GM12878 (cell line): Measurements from ENCODE around the gene CD164L2. TPM values are rescaled to one million over a fixed set of nuclear protein-coding genes. Genes with fewer than 3 reads are reported as not detected.

Experiments used
- ATAC-seq: fragments of 200-7000 bp; cut with Tn5 transposase; 3 replicates; pipeline ENCODE4 v1.9.1; 2020; ENCODE audit warnings: mild to moderate bottlenecking, moderate library complexity
- BruUV-seq: library from RNA; stranded (reverse); fragments of 400-500 nt; replicated peaks from 2 replicates; lab custom pipeline; 2021; lab: Mats Ljungman, UMichigan
- CTCF ChIA-PET: fragments of 300-600 bp; sonication (Branson Sonifier 250); formaldehyde crosslinking; extraction: SDS; loops from one replicate; lab custom pipeline; 2021; ENCODE audit warnings: inconsistent platforms; lab: Yijun Ruan, JAX
- POLR2A ChIA-PET: fragments of 350-600 bp; formaldehyde crosslinking; extraction: SDS; loops from one replicate; lab custom pipeline; 2021; ENCODE audit warnings: inconsistent platforms; lab: Charles Lee
- RAD21 ChIA-PET: fragments of 300-600 bp; sonication (Branson Sonifier 250); formaldehyde crosslinking; loops from one replicate; lab custom pipeline; 2023; ENCODE audit warnings: antibody characterized with exemption; ENCODE audit not compliant: unreplicated experiment; lab: Charles Lee
- SMC1A ChIA-PET: fragments of 300-600 bp; sonication (Branson Sonifier 250); formaldehyde crosslinking; loops from one replicate; lab custom pipeline; 2023; ENCODE audit not compliant: unreplicated experiment, uncharacterized antibody; lab: Charles Lee
- DNase-seq: peaks from one replicate; pipeline ENCODE4 v3.0.0-alpha.2; 2011; ENCODE audit warnings: low read depth, low spot score
- FAIRE-seq: peaks from 3 replicates; lab custom pipeline; 2011; peaks lifted over from hg19 to GRCh38; lab: Jason Lieb, UNC
- H2AFZ ChIP-seq: 2 replicates; pipeline ENCODE4 v1.6.0; 2011; ENCODE audit warnings: low read depth, low read length, control low read depth; ENCODE audit not compliant: control insufficient read depth
- H3K27ac ChIP-seq: 2 replicates; pipeline ENCODE4 v1.5.1; 2011; ENCODE audit warnings: control low read depth; ENCODE audit not compliant: control insufficient read depth, insufficient read depth
- H3K27me3 ChIP-seq, 2 experiments: replicated peaks in 1 of 2; 2 replicates each; pipeline versions ENCODE4 v1.6.0 to v1.6.1; 2011; ENCODE audit warnings: low read length in 1 of 2; ENCODE audit not compliant: control insufficient read depth in 2 of 2, insufficient read depth in 2 of 2
- H3K36me3 ChIP-seq, 2 experiments: 2 replicates each; pipeline ENCODE4 v1.5.1; 2011; ENCODE audit warnings: low read length in 1 of 2; ENCODE audit not compliant: control insufficient read depth in 2 of 2, insufficient read depth in 2 of 2
- H3K4me1 ChIP-seq: 2 replicates; pipeline ENCODE4 v1.6.1; 2011; ENCODE audit warnings: mild to moderate bottlenecking, low read length, moderate library complexity, mixed read lengths; ENCODE audit not compliant: control insufficient read depth, insufficient read depth
- H3K4me2 ChIP-seq: 2 replicates; pipeline ENCODE4 v1.6.0; 2011; ENCODE audit warnings: control low read depth; ENCODE audit not compliant: control insufficient read depth, insufficient read depth
- H3K4me3 ChIP-seq: fragments of 200-600 bp; sonication (generic); 2 replicates; pipeline ENCODE4 v1.5.1; 2016
- H3K79me2 ChIP-seq: 2 replicates; pipeline ENCODE4 v1.6.0; 2011; ENCODE audit warnings: low read length; ENCODE audit not compliant: control insufficient read depth, insufficient read depth
- H3K9ac ChIP-seq: 2 replicates; pipeline ENCODE4 v1.8.0; 2011; ENCODE audit warnings: low read length, control low read depth, mixed read lengths; ENCODE audit not compliant: control insufficient read depth, insufficient read depth
- H3K9me3 ChIP-seq: replicated peaks from 3 replicates; pipeline ENCODE4 v1.5.1; 2011; ENCODE audit warnings: mild to moderate bottlenecking, low read length; ENCODE audit not compliant: control insufficient read depth, insufficient read depth
- H4K20me1 ChIP-seq: 2 replicates; pipeline ENCODE4 v1.6.0; 2011; ENCODE audit not compliant: control insufficient read depth, insufficient read depth
- EGR1 ChIP-seq, 2 experiments: IDR thresholded peaks; 1 replicate in 1 of 2; 2 replicates in 1 of 2; pipeline ENCODE4 v1.6.1; 2011 to 2012; ENCODE audit warnings: low read depth in 2 of 2, low read length in 2 of 2, borderline replicate concordance in 1 of 2, mild to moderate bottlenecking in 1 of 2, moderate library complexity in 1 of 2
- EP300 ChIP-seq, 2 experiments: fragments of 150-350 bp in 1 of 2; IDR thresholded peaks; 2 replicates each; pipeline ENCODE4 v1.6.1; 2011 to 2012; ENCODE audit warnings: low read depth in 2 of 2, low read length in 2 of 2, borderline replicate concordance in 1 of 2, improper control_type of control experiment in 1 of 2, inconsistent platforms in 1 of 2; ENCODE audit not compliant: control insufficient read depth in 1 of 2
- ESRRA ChIP-seq: IDR thresholded peaks from 2 replicates; pipeline ENCODE4 v1.6.1; 2012; ENCODE audit warnings: mild to moderate bottlenecking, low read length, improper control_type of control experiment
- IKZF1 ChIP-seq: fragments of 450-650 bp; conservative IDR thresholded peaks from 2 replicates; pipeline ENCODE4 v1.6.1; 2017; ENCODE audit warnings: antibody characterized with exemption, mild to moderate bottlenecking
- NR2C1 ChIP-seq: fragments of 450-650 bp; IDR thresholded peaks from 2 replicates; pipeline ENCODE4 v1.6.1; 2017; ENCODE audit warnings: antibody characterized with exemption, mild to moderate bottlenecking, moderate library complexity
- NR2C2 ChIP-seq: IDR thresholded peaks from 2 replicates; pipeline ENCODE4 v1.6.1; 2011; ENCODE audit warnings: borderline replicate concordance, low read depth; ENCODE audit not compliant: control insufficient read depth, insufficient read length
- NR2F1 ChIP-seq: fragments of 450-650 bp; conservative IDR thresholded peaks from 2 replicates; pipeline ENCODE4 v1.6.1; 2017; ENCODE audit warnings: mild to moderate bottlenecking
- PKNOX1 ChIP-seq: fragments of 450-650 bp; IDR thresholded peaks from 2 replicates; pipeline ENCODE4 v1.6.1; 2016; ENCODE audit warnings: mild to moderate bottlenecking
- SIX5 ChIP-seq: IDR thresholded peaks from 2 replicates; pipeline ENCODE4 v1.6.1; 2011; ENCODE audit warnings: mild to moderate bottlenecking, low read depth, low read length, moderate library complexity; ENCODE audit not compliant: severe bottlenecking
- SP1 ChIP-seq: IDR thresholded peaks from one replicate; pipeline ENCODE4 v1.6.1; 2011; ENCODE audit warnings: low read depth, low read length
- SPI1 ChIP-seq: IDR thresholded peaks from 2 replicates; pipeline ENCODE4 v1.6.1; 2011; ENCODE audit warnings: low read depth, mild to moderate bottlenecking, low read length, moderate library complexity, borderline replicate concordance; ENCODE audit not compliant: insufficient read depth
- ZBTB11 ChIP-seq: fragments of 450-650 bp; formaldehyde crosslinking; IDR thresholded peaks from 2 replicates; pipeline ENCODE4 v1.5.0; 2022; ENCODE audit warnings: mild to moderate bottlenecking, missing genetic modification characterization
- WGBS: methylation state at CpG from one replicate; pipeline ENCODE4 v1.1.6; 2016; ENCODE audit warnings: low lambda C conversion rate; ENCODE audit not compliant: insufficient replicate concordance, insufficient coverage; ENCODE audit errors: missing lambda C conversion rate; 5-methylcytosine and 5-hydroxymethylcytosine counted together
- in situ Hi-C: fragments of 300-500 bp; cut with MboI; formaldehyde crosslinking; loops from 9 replicates; pipeline ENCODE4 v1.14.3; 2018; ENCODE audit warnings: mixed read lengths
- intact Hi-C: fragments of 100-400 bp; cut with micrococcal nuclease; formaldehyde crosslinking; loops from one replicate; pipeline ENCODE4 v1.14.2; 2022; ENCODE audit not compliant: unreplicated experiment
- polyA plus RNA-seq, 11 experiments: library from polyadenylated mRNA; depleted of rRNA in 4 of 11; unstranded in 6 of 11; stranded (reverse) in 5 of 11; fragments of >200 nt; fragmentation: Nextera tagmentation in 4 of 11; fragmentation: Illumina TruSeq in 1 of 11; extraction: Ambion mirVana in 4 of 11; extraction: Trizol in 1 of 11; gene quantifications; 1 replicate in 1 of 11; 2 replicates in 10 of 11; pipeline versions ENCODE4 v1.2.1 to v1.2.3, GENCODE V29; 2011 to 2016; ENCODE audit warnings: inconsistent platforms in 2 of 11, missing spikeins in 2 of 11, low read depth in 1 of 11
- total RNA-seq, 4 experiments: library from RNA; depleted of rRNA in 3 of 4; stranded (reverse); fragments of >200 nt in 3 of 4; fragmentation: Illumina TruSeq in 1 of 4; extraction: Trizol in 1 of 4; gene quantifications; 2 replicates each; pipeline versions ENCODE4 v1.2.1 to v1.2.3, GENCODE V29; 2013 to 2021

The CD164L2 gene
- total and polyA plus RNA-seq, 10 of the 15 experiments (the other 5 are each of a cell fraction or from before 2014, with no cell fraction given) = not detected

- no peaks in the 10 kb centered on the region for H3K27me3 ChIP-seq
- in situ Hi-C loops (no loop called here), intact Hi-C loops (no loop called here)
- ChIA-PET RAD21 (interaction anchor here (0.6 kb wide), 1 partner anchor 11 kb away, joined by 3 read pairs; no protein-coding TSS in a partner anchor), CTCF (interaction anchor here (0.6 to 0.9 kb wide), 2 partner anchors 16 to 273 kb away, joined by 3 read pairs; no protein-coding TSS in a partner anchor), POLR2A (no interaction called here), SMC1A (no interaction called here)
- DNase-seq (no peak), FAIRE-seq (no peak), ATAC-seq (no peak; the same call in 2 of the 3 replicates)
- H3K4me2 ChIP-seq = peak overlapping the region; percentile 71; the same call in 1 of the 2 replicates
- no peak overlapping the region for H3K4me3 ChIP-seq
- peak overlapping the region; percentile 43; the same call in 1 of the 2 replicates for H2AFZ ChIP-seq
- TF ChIP-seq SIX5 (no peak), SP1 (peak; percentile 23), PKNOX1 (no peak), EGR1 (IDR thresholded peaks at IDR 0.05; ENCODE audit: borderline replicate concordance in 1 of 2, low read depth in 2 of 2, low read length in 2 of 2) (peak in 1 of 2 experiments; percentile 41; a peak in 1 of 3 replicates), NR2C1 (peak; percentile 84), ESRRA (no peak), EP300 (IDR thresholded peaks at IDR 0.05; ENCODE audit: borderline replicate concordance in 1 of 2, control insufficient read depth in 1 of 2, low read depth in 2 of 2, low read length in 2 of 2) (no peak), ZBTB11 (CRISPR knock-in tag) (no peak), SPI1 (no peak), IKZF1 (no peak), NR2C2 (peak; percentile 76), NR2F1 (peak; percentile 84)
- no TSS peak for BruUV-seq
- no peaks in the 10 kb centered on the region for H4K20me1 ChIP-seq
- H3K9me3 ChIP-seq = no peaks in the 10 kb centered on the region
- no peaks in the 10 kb centered on the region; the same call in 1 of the 2 replicates for H3K4me1 ChIP-seq
- no peak overlapping the region for H3K9ac ChIP-seq
- no peak overlapping the region for H3K27ac ChIP-seq
- H3K36me3 ChIP-seq = no peaks in the 10 kb centered on the region
- no peaks in the 10 kb centered on the region for H3K79me2 ChIP-seq
- WGBS = 55% methylated on average over 38 of the region's 51 CpGs
Measured at GRCh38 chr1:27348861-27349783, 34.0 kb downstream of the CD164L2 start.
